HG02943 (cell line): ENCODE measurements around the gene DNAJC12.
A peak's percentile ranks its signal among the peaks of the same experiment; 100 is the strongest.
"Not testable (repeated sequence)": the region's sequence is repeated elsewhere in the genome, so short reads cannot be mapped to it uniquely, and the experiment has no call there.

Experiments
- ATAC-seq: cut with Tn5 transposase; IDR thresholded peaks from one replicate; pipeline ENCODE4 v1.9.1; 2021; ENCODE audit warnings: mild to moderate bottlenecking, low read depth, moderate library complexity; ENCODE audit not compliant: unreplicated experiment

DNAJC12 gene

GRCh38 chr10:67794909-67795460 is 43.0 kb downstream of the DNAJC12 start:
- ATAC-seq: no peak

DNA sequence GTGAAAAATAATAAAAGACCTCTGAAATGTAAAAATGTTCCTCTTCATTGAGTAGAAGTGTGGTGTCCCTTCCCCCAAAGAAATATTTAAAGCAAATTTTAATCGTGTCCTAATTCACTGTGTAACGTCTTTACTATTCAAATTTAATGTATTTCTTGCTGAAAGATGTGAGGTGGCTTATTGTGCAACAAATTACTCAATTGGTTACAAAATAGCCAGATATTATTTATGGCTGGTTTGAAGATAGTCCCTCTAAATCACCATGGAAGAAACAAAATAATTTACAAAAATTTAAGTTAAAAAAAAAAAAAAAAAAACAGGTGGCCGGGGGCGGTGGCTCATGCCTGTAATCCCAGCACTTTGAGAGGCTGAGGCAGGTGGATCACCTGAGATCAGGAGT is 43.7 kb downstream of the DNAJC12 start:
- no peak for ATAC-seq

GRCh38 chr10:67793313-67793712 is 44.7 kb downstream of the DNAJC12 start:
- no peak for ATAC-seq

DNA sequence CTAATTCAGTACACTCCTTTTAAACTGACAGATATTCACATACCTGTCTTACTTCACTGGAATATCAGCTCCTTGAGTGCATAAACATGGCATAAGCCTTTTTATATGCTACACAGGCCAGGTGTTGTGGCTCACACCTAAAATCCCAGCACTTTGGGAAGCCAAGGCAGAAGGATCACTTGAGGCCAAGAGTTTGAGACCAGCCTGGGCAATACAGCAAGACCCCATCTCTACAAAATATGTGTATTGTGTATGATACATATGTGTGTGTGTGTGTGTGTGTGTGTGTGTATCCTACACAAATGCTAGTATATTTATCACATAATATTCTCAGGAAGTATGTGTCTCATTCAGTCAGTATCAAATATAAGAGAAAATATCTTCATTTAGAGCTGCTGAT is 45.3 kb downstream of the DNAJC12 start:
- ATAC-seq: no peak

GRCh38 chr10:67790534-67791408 is 47.2 kb downstream of the DNAJC12 start:
- ATAC-seq: no peak

GRCh38 chr10:67789769-67790168 is 48.2 kb downstream of the DNAJC12 start:
- no peak for ATAC-seq

- peak; percentile 55 for ATAC-seq
Measured at GRCh38 chr10:67788028-67788886, 49.7 kb downstream of the DNAJC12 start.

DNA sequence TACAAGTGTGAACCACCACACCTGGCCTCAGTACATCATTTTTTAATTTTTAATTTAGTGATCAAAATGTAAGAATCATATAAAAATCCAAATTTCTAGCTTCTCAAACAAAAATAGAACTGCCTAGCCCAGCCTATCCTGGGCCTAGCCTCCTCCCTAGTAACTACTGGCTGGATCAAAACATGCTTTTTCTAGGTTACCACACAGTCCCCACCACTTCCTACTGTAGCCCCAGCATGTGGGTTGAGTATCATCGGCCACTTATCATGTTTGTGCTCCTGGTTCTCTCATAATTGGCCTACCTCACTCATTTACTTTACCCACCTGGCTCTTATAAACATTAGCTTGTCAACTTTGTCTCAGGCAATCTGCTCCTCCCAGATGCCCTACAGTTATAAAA is 52.9 kb downstream of the DNAJC12 start:
- ATAC-seq: no peak

- ATAC-seq: no peak
Measured at GRCh38 chr10:67784474-67784873, 53.5 kb downstream of the DNAJC12 start.

GRCh38 chr10:67783606-67784294 is 54.2 kb downstream of the DNAJC12 start:
- peak; percentile 30 for ATAC-seq

DNA sequence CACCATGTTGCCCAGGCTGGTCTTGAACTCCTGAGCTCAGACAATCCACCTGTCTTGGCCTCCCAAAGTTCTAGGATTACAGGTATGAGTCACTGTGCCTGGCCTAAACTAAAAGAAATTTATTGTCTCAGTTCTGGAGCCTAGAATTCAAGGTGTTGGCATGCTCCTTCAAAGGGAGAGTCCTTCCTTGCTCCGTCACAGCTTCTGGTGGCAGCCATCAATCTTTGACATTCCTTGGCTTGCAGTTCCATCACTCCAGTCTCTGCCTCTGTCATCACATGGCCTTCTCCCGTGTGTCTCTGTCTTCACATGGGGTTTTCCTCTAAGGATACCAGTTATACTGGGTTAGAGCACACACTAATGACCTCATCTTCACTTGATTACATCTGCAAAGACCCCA is 55.5 kb downstream of the DNAJC12 start:
- no peak for ATAC-seq

- ATAC-seq: peak; percentile 89
Measured at GRCh38 chr10:67780759-67781538, 57.0 kb downstream of the DNAJC12 start.

- ATAC-seq: not testable (repeated sequence)
Measured at GRCh38 chr10:67780204-67780621, 57.8 kb downstream of the DNAJC12 start.

GRCh38 chr10:67779465-67780203 is 58.4 kb downstream of the DNAJC12 start:
- ATAC-seq: no peak

- no peak for ATAC-seq
Measured at GRCh38 chr10:67776371-67776770, 61.6 kb downstream of the DNAJC12 start.

- ATAC-seq: no peak
Measured at GRCh38 chr10:67775279-67775678, 62.7 kb downstream of the DNAJC12 start.

DNA sequence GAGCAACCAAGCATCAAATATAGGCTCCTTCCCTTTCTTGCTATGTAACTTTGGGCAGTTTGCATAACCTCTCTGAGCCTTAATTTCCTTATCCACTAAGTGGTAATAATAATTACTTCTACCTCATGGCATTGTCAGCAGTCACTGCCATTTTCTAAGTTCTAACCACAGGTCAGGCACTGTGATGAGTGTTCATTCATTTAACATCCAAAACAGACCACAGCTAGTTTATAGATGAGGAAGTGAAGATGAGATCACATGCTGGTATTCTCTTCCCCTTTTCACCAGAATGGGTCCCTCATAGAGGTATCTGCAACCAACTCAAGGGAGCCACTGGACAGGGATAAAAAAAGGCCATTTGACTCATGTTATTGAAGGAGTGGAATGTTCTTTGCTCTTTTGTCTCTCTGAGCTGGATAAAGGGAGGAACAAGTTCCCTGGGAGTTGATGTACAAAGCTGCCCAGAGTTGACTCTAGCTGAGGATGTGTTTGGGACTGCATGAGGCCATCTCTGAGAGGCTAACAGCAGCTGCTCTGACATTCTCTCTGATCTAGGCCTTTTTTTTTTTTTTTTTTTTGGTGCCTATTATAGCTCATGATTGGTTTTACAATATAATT is 65.0 kb downstream of the DNAJC12 start:
- ATAC-seq: peak; percentile 96

- ATAC-seq: no peak
Measured at GRCh38 chr10:67772151-67772550, 65.8 kb downstream of the DNAJC12 start.

- peak; percentile 4 for ATAC-seq
Measured at GRCh38 chr10:67771200-67771599, 66.8 kb downstream of the DNAJC12 start.
